ENCODE results near the gene CDCA3. TPM values are rescaled to one million over a fixed set of nuclear protein-coding genes. Genes with fewer than 3 reads are reported as not detected.

CDCA3 gene
- total and polyA plus RNA-seq, 2 donors (not counting 1 experiment from before 2014, with no cell fraction given), result 1.6 to 2.3 TPM

DNA sequence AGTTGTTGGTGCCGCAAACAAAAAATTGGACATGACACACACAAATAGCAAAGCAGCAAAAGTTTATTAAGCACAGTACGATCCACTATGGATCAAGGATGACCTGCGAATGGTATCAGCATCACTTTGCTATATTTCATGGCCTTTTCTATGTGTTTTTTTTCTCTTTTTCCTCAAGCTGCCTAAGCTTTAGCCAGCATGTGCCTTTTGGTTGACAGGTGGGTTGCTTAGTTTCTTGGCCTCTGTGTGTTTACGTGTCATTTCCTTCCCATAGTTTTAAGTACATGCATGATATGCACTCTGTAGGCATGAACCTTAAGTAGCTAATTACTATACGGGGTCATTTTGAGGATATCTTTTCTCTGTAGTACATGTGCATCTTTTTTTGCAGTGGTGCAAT lies 51.9 kb downstream of the CDCA3 start:
- Histone ChIP-seq H3K9ac (ENCODE audit: low read length) (no peak overlapping the region), H3K4me3 (ENCODE audit: control extremely low read depth in 1 of 5, extremely low read depth in 1 of 5, insufficient read depth in 1 of 5, low read depth in 2 of 5, low read length in 4 of 5) (no peak overlapping the region), H4K20me1 (ENCODE audit: control insufficient read depth, insufficient read depth, low read length, poor library complexity, severe bottlenecking) (no peaks in the 10 kb centered on the region), H3K4me1 (ENCODE audit: control insufficient read depth in 2 of 2, insufficient read depth in 2 of 2, low read length in 2 of 2) (no peaks in the 10 kb centered on the region), H3K4me2 (replicated peaks; ENCODE audit: low read depth, low read length, poor library complexity, severe bottlenecking) (no peak overlapping the region), H3K27ac (ENCODE audit: low read length in 2 of 2) (no peak overlapping the region), H3K36me3 (replicated peaks in 1 of 2; ENCODE audit: control extremely low read depth in 1 of 2, control insufficient read depth in 1 of 2, extremely low read depth in 1 of 2, insufficient read depth in 2 of 2, low read length in 1 of 2) (no peaks in the 10 kb centered on the region), H3K79me2 (ENCODE audit: control insufficient read depth, insufficient read depth, low read length) (no peaks in the 10 kb centered on the region), H3K9me3 (ENCODE audit: control extremely low read depth in 1 of 3, control insufficient read depth in 2 of 3, insufficient read depth in 1 of 3, low read length in 2 of 3) (no peaks in the 10 kb centered on the region), H2AFZ (ENCODE audit: insufficient read depth, low read depth, low read length, poor library complexity, severe bottlenecking) (no peak overlapping the region), H3K27me3 (replicated peaks in 1 of 4; ENCODE audit: control extremely low read depth in 1 of 4, control insufficient read depth in 3 of 4, insufficient read depth in 4 of 4, low read length in 3 of 4) (peaks cover 0 to 35% (median 4%) of the 10 kb centered on the region in 4 experiments)
- ATAC-seq (ENCODE audit: low read depth), result no peak
- no peak for TF ChIP-seq EZH2 (IDR thresholded peaks at IDR 0.05; ENCODE audit: borderline replicate concordance, insufficient read depth, low read depth, low read length, poor library complexity, severe bottlenecking)
- TF ChIP-seq, protein P1, sequence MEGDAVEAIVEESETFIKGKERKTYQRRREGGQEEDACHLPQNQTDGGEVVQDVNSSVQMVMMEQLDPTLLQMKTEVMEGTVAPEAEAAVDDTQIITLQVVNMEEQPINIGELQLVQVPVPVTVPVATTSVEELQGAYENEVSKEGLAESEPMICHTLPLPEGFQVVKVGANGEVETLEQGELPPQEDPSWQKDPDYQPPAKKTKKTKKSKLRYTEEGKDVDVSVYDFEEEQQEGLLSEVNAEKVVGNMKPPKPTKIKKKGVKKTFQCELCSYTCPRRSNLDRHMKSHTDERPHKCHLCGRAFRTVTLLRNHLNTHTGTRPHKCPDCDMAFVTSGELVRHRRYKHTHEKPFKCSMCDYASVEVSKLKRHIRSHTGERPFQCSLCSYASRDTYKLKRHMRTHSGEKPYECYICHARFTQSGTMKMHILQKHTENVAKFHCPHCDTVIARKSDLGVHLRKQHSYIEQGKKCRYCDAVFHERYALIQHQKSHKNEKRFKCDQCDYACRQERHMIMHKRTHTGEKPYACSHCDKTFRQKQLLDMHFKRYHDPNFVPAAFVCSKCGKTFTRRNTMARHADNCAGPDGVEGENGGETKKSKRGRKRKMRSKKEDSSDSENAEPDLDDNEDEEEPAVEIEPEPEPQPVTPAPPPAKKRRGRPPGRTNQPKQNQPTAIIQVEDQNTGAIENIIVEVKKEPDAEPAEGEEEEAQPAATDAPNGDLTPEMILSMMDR (IDR thresholded peaks at IDR 0.05), result no peak
- WGBS (ENCODE audit: insufficient coverage), result 90% methylated on average over 2 of the region's 5 CpGs
- H3K27me3 Mint-ChIP-seq, result peaks cover 35% of the 10 kb centered on the region
- intact Hi-C loops (cut with micrococcal nuclease), result no loop called here
- no peak for DNase-seq
- H3K4me1 Mint-ChIP-seq, result no peaks in the 10 kb centered on the region
- H3K27ac Mint-ChIP-seq, result no peak overlapping the region
- ChIA-PET POLR2A (no interaction called here), CTCF (no interaction called here)
- H3K4me3 Mint-ChIP-seq, result no peak overlapping the region
- H3K9me3 Mint-ChIP-seq (ENCODE audit: insufficient read depth), result no peaks in the 10 kb centered on the region

Other genes starting within 250 kb of the CDCA3 start
- 287 and 327 TPM in 2 replicates for gene CHD4, start 243.9 kb downstream of the CDCA3 start, total RNA-seq
- gene CHD4, start 243.9 kb downstream of the CDCA3 start, polyA plus RNA-seq, result 101 and 181 TPM in 2 replicates
- 59.6 and 60.4 TPM in 2 replicates for gene LPAR5, start 215.3 kb downstream of the CDCA3 start, total RNA-seq
- 13.6 and 29.0 TPM in 2 replicates for gene LPAR5, start 215.3 kb downstream of the CDCA3 start, polyA plus RNA-seq
- gene ACRBP, start 203.9 kb downstream of the CDCA3 start, total RNA-seq, result 11.9 and 12.3 TPM in 2 replicates
- 10.7 and 12.2 TPM in 2 replicates for gene ACRBP, start 203.9 kb downstream of the CDCA3 start, polyA plus RNA-seq
- gene ING4, start 188.2 kb downstream of the CDCA3 start, total RNA-seq, result 81.1 TPM in 2 replicates
- 87.7 and 110 TPM in 2 replicates for gene ING4, start 188.2 kb downstream of the CDCA3 start, polyA plus RNA-seq
- 108 and 115 TPM in 2 replicates for gene ZNF384, start 161.9 kb downstream of the CDCA3 start, total RNA-seq
- gene ZNF384, start 161.9 kb downstream of the CDCA3 start, polyA plus RNA-seq, result 64.8 and 83.4 TPM in 2 replicates
- 0.51 and 0.54 TPM in 2 replicates for gene PIANP, start 150.5 kb downstream of the CDCA3 start, total RNA-seq
- 0.23 and 0.24 TPM in 2 replicates for gene PIANP, start 150.5 kb downstream of the CDCA3 start, polyA plus RNA-seq
- gene COPS7A, start 127.2 kb downstream of the CDCA3 start, total RNA-seq, result 28.3 and 29.4 TPM in 2 replicates
- 42.3 and 46.0 TPM in 2 replicates for gene COPS7A, start 127.2 kb downstream of the CDCA3 start, polyA plus RNA-seq
- 97.2 and 106 TPM in 2 replicates for gene MLF2, start 98.1 kb downstream of the CDCA3 start, total RNA-seq
- 190 and 205 TPM in 2 replicates for gene MLF2, start 98.1 kb downstream of the CDCA3 start, polyA plus RNA-seq
- gene PTMS, start 84.9 kb downstream of the CDCA3 start, total RNA-seq, result 2.1 and 3.4 TPM in 2 replicates
- gene PTMS, start 84.9 kb downstream of the CDCA3 start, polyA plus RNA-seq, result 1.0 and 2.2 TPM in 2 replicates
- not detected in 2 replicates for gene LAG3, start 78.8 kb downstream of the CDCA3 start, total RNA-seq
- gene LAG3, start 78.8 kb downstream of the CDCA3 start, polyA plus RNA-seq, result not detected in 2 replicates
- gene CD4, start 61.8 kb downstream of the CDCA3 start, total RNA-seq, result 0.49 TPM in 2 replicates
- gene CD4, start 61.8 kb downstream of the CDCA3 start, polyA plus RNA-seq, result 2.1 and 2.2 TPM in 2 replicates
- not detected in 2 replicates for gene GPR162, start 29.5 kb downstream of the CDCA3 start, total RNA-seq
- gene GPR162, start 29.5 kb downstream of the CDCA3 start, polyA plus RNA-seq, result 0.50 and 0.54 TPM in 2 replicates
- 0.22 TPM in 1 of 2 replicates, not detected in the other for gene P3H3, start 22.9 kb downstream of the CDCA3 start, total RNA-seq
- gene P3H3, start 22.9 kb downstream of the CDCA3 start, polyA plus RNA-seq, result 0.09 and 0.85 TPM in 2 replicates
- gene GNB3, start 10.4 kb downstream of the CDCA3 start, total RNA-seq, result 0.27 and 0.49 TPM in 2 replicates
- gene GNB3, start 10.4 kb downstream of the CDCA3 start, polyA plus RNA-seq, result 0.27 and 0.71 TPM in 2 replicates
- gene USP5, start 864 bp upstream of the CDCA3 start, total RNA-seq, result 56.8 and 59.7 TPM in 2 replicates
- 35.1 and 35.5 TPM in 2 replicates for gene USP5, start 864 bp upstream of the CDCA3 start, polyA plus RNA-seq
- 178 and 181 TPM in 2 replicates for gene TPI1, start 16.2 kb upstream of the CDCA3 start, total RNA-seq
- 107 and 187 TPM in 2 replicates for gene TPI1, start 16.2 kb upstream of the CDCA3 start, polyA plus RNA-seq
- 13.5 and 16.0 TPM in 2 replicates for gene SPSB2, start 22.0 kb upstream of the CDCA3 start, total RNA-seq
- 6.4 and 9.4 TPM in 2 replicates for gene SPSB2, start 22.0 kb upstream of the CDCA3 start, polyA plus RNA-seq
- 14.4 and 15.5 TPM in 2 replicates for gene LRRC23, start 53.5 kb upstream of the CDCA3 start, total RNA-seq
- gene LRRC23, start 53.5 kb upstream of the CDCA3 start, polyA plus RNA-seq, result 5.3 and 7.0 TPM in 2 replicates
- gene ENO2, start 63.3 kb upstream of the CDCA3 start, total RNA-seq, result 55.3 and 59.7 TPM in 2 replicates
- gene ENO2, start 63.3 kb upstream of the CDCA3 start, polyA plus RNA-seq, result 32.9 and 42.5 TPM in 2 replicates
- 49.5 and 50.8 TPM in 2 replicates for gene ATN1, start 76.7 kb upstream of the CDCA3 start, total RNA-seq
- gene ATN1, start 76.7 kb upstream of the CDCA3 start, polyA plus RNA-seq, result 21.0 and 22.2 TPM in 2 replicates
- gene RNU7-1, start 92.5 kb upstream of the CDCA3 start, total RNA-seq, result not detected in 2 replicates
- not detected in 2 replicates for gene RNU7-1, start 92.5 kb upstream of the CDCA3 start, polyA plus RNA-seq
- 90.9 and 95.0 TPM in 2 replicates for gene C12orf57, start 92.7 kb upstream of the CDCA3 start, total RNA-seq
- gene C12orf57, start 92.7 kb upstream of the CDCA3 start, polyA plus RNA-seq, result 430 and 460 TPM in 2 replicates
- gene PTPN6, start 100.1 kb upstream of the CDCA3 start, total RNA-seq, result 311 and 312 TPM in 2 replicates
- gene PTPN6, start 100.1 kb upstream of the CDCA3 start, polyA plus RNA-seq, result 674 and 874 TPM in 2 replicates
- 158 and 171 TPM in 2 replicates for gene PHB2, start 119.4 kb upstream of the CDCA3 start, total RNA-seq
- gene PHB2, start 119.4 kb upstream of the CDCA3 start, polyA plus RNA-seq, result 199 and 269 TPM in 2 replicates
- gene EMG1, start 119.6 kb upstream of the CDCA3 start, total RNA-seq, result 65.1 and 67.0 TPM in 2 replicates
- gene EMG1, start 119.6 kb upstream of the CDCA3 start, polyA plus RNA-seq, result 16.5 and 25.5 TPM in 2 replicates
- gene LPCAT3, start 167.2 kb upstream of the CDCA3 start, total RNA-seq, result 26.2 and 26.3 TPM in 2 replicates
- 14.7 and 17.6 TPM in 2 replicates for gene LPCAT3, start 167.2 kb upstream of the CDCA3 start, polyA plus RNA-seq
- 0.64 and 0.78 TPM in 2 replicates for gene C1S, start 209.4 kb upstream of the CDCA3 start, total RNA-seq
- 0.21 and 2.3 TPM in 2 replicates for gene C1S, start 209.4 kb upstream of the CDCA3 start, polyA plus RNA-seq
- gene C1R, start 241.2 kb upstream of the CDCA3 start, total RNA-seq, result 1.2 and 2.0 TPM in 2 replicates
- gene C1R, start 241.2 kb upstream of the CDCA3 start, polyA plus RNA-seq, result 1.5 and 3.1 TPM in 2 replicates

All from B cell (primary cell).